Measurements from ENCODE around the gene AXIN2.
A peak's percentile ranks its signal among the peaks of the same experiment; 100 is the strongest.

AXIN2 gene

GRCh38 chr17:65561452-65562205 is at the start of gene AXIN2:
Gene AXIN2, minus strand, starts transcription at chr17:65561648. Its CDS starts 3,028 bp downstream, at chr17:65558620.
- peak; percentile 93 for DNase-seq (ENCODE audit: low read depth)
- no peak for TF ChIP-seq CTCF (IDR thresholded peaks at IDR 0.05; ENCODE audit: low read length, missing control alignments)
- peak within 1 kb of the TSS; percentile 71 for H3K4me3 ChIP-seq (replicated peaks; ENCODE audit: low read depth, low read length)

DNA sequence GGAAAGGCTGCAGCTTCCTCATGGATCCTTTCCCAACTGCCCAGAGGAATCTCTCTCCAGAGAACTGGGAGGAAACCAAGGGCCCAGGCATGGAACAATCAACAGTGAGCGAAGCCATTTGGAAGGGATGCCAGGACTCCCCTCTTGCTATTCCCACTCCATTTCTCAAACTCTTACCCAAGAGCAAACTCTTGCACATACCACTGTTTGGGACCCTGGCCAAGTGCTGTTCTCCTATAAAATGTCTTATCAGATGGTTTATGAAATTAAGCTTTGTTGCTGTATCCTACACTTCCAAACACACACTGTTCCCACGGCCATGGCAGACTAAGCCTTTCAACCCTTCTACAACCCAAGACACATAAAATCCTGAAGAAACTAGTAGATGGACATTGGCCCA is 48.3 kb upstream of the AXIN2 start:
- H3K4me3 ChIP-seq (replicated peaks; ENCODE audit: low read depth, low read length): no peak overlapping the region
- DNase-seq (ENCODE audit: low read depth): peak; percentile 85
- no peak for TF ChIP-seq CTCF (IDR thresholded peaks at IDR 0.05; ENCODE audit: low read length, missing control alignments)

GRCh38 chr17:65609286-65609685 is 47.8 kb upstream of the AXIN2 start:
- no peak for TF ChIP-seq CTCF (IDR thresholded peaks at IDR 0.05; ENCODE audit: low read length, missing control alignments)
- DNase-seq (ENCODE audit: low read depth): no peak
- no peak overlapping the region for H3K4me3 ChIP-seq (replicated peaks; ENCODE audit: low read depth, low read length)

DNA sequence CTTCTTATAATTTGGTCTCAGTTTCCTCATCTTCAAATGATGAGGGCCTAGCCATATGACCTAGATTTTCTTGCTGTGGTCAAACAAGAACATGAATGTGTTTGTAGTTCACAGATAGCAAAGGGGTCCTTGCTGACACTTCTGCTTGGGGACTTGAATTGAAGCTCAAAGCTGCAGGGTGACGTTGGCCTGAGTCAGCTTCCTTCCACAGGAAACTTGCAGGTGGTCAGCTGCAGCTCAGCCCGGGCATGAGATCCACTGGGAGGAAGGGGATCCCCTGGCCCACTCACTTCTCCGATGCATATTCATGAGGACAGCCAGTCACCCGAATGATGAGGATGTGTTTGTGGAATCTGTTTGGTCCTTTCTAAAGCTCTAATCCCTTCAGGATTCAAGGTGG is 42.6 kb upstream of the AXIN2 start:
- no peak for TF ChIP-seq CTCF (IDR thresholded peaks at IDR 0.05; ENCODE audit: low read length, missing control alignments)
- peak; percentile 15 for DNase-seq (ENCODE audit: low read depth)
- no peak overlapping the region for H3K4me3 ChIP-seq (replicated peaks; ENCODE audit: low read depth, low read length)

DNA sequence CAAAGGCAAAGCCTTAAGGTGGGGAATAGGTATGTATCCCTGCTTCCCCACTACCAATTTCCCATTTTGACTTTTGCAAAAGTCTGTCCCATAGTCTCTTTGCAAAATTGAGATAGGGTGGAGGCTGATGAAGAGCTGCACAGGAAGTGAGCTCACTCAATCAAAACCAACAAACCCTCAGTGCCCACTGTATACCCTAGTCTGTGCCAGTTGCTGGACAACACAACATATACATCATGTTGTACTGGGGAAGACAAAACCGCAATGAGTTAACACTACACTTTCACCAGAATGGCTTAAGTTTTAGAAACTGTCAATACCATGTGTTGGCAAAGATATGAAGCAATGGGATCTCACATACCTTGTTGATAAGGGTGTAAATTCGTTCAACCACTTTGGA is 40.4 kb upstream of the AXIN2 start:
- TF ChIP-seq CTCF (IDR thresholded peaks at IDR 0.05; ENCODE audit: low read length, missing control alignments): no peak
- H3K4me3 ChIP-seq (replicated peaks; ENCODE audit: low read depth, low read length): no peak overlapping the region
- no peak for DNase-seq (ENCODE audit: low read depth)

- no peak for DNase-seq (ENCODE audit: low read depth)
- no peak overlapping the region for H3K4me3 ChIP-seq (replicated peaks; ENCODE audit: low read depth, low read length)
- no peak for TF ChIP-seq CTCF (IDR thresholded peaks at IDR 0.05; ENCODE audit: low read length, missing control alignments)
Observed at GRCh38 chr17:65601145-65601544, 39.7 kb upstream of the AXIN2 start.

DNA sequence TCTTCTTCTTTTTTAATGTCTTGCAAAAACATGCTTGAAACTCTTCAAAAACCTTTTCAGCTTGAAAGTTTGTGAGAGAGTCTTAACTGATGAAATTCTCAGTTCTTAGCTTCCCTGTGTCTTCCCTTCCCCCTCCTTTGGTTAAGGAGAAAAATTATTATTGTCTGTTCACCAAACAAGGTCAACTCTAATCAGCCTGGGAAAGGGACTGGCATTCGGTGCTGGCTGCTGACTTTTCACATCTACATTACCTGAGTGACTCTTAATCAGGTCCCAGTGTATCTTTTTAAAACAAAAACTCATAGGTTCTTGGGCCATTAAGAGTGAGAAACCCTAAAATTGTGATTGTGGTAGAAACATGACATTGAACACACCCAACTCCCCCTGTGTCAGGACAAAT is 39.1 kb upstream of the AXIN2 start:
- no peak for DNase-seq (ENCODE audit: low read depth)
- TF ChIP-seq CTCF (IDR thresholded peaks at IDR 0.05; ENCODE audit: low read length, missing control alignments): no peak
- H3K4me3 ChIP-seq (replicated peaks; ENCODE audit: low read depth, low read length): no peak overlapping the region
